ENCODE results near the gene CASP5. TPM values are rescaled to one million over a fixed set of nuclear protein-coding genes. Genes with fewer than 3 reads are reported as not detected.
"Not testable (repeated sequence)": the region's sequence is repeated elsewhere in the genome, so short reads cannot be mapped to it uniquely, and the experiment has no call there.

The CASP5 gene
- total RNA-seq, 1 experiment from 2014 or later: not detected

DNA sequence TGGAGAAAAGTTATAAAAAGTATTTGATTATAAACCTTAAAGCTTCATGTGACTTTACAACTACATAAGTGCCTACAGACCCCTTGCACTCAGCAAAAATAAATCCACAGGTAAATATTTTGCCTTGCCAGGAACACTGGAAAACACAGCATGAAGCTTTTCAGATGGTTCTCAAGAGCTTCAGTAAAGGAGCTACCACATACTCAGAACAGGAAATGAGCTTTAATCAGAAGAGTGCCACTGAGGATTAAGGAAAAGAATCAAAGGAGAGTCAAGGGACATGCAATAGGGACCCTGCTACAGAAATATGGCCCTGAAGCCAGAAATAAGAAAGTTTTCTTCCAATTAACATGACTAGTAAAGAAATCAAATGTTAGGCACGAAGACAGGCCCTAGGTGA lies 10.8 kb upstream of the CASP5 start:
- no peak for DNase-seq (ENCODE audit: low spot score)

DNA sequence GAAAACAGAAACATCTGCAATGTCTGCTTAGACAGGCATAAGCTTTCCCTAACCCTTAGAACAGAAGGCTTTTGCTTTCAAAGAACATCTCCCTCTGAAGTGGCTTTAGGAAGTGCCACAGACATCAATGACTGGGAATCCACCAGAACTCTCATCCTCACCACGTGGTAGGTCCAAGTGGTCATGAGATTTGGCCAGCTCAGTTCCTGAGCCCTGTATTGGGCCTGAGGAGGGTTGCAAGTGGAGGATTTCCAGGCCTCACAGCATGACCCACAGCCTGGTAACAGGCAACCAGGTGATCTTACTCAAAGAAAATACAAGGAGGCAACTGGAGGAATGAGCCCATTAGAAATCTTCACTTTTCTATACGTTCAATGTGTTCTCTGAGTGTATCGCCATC lies 10.4 kb upstream of the CASP5 start:
- no peak for DNase-seq (ENCODE audit: low spot score)

DNA sequence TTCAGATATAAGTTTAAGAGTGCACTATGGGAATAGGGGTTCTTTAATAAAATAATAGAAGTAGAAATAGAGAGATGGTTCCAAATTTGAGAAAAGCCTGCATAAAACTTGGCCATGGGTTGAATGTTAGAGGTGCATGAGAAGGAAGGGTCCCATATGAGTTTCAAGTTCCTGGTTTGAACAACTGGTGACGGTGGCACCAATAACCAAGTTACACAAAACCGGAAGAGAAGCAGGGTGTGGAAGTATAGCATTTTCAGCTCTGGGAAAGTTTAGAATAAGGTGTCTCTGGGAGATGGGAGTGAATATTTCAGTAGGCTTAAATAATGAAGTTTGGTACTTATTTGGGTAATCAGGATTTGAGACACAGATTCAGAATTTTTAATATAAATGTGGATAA lies 9.5 kb upstream of the CASP5 start:
- DNase-seq (ENCODE audit: low spot score): no peak

DNA sequence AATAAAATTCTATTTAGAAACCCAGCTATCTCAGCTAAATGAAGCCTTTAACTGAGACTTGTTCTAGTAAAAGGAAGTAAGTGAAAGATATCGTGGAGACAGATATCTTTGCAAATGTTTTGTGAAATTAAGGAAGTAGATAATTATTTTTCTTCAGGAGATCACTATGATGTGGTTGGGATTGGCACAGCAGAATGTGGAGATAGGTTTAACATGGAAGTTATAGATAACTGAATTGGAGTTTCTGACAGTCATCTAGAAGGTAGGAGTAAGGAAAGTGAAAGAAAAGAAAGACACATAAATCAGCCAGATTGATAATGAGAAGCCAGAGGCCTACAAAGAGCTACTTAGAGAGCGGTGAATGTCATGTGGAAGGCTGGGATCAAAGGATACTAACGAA lies 4.7 kb upstream of the CASP5 start:
- DNase-seq (ENCODE audit: low spot score): no peak

DNA sequence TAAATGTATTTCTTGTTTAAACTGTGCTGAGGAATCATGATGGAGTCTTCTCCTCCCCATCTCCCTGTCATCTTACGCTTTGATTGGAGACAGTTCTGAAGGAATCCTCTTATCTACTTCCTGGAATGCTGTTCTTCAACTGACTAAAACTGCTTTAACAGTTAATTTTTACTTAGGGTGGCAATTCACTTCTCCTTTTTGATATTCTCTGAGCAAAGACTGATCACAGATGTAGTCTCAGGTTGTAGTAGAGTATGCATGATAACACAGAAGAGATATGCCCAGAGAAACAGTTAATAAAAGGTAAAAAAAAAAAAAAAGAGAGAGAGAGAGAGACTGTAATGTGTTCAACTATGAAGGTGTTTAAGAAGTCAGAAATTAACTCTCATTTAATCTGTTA lies 1.4 kb upstream of the CASP5 start:
- no peak for DNase-seq (ENCODE audit: low spot score)

DNA sequence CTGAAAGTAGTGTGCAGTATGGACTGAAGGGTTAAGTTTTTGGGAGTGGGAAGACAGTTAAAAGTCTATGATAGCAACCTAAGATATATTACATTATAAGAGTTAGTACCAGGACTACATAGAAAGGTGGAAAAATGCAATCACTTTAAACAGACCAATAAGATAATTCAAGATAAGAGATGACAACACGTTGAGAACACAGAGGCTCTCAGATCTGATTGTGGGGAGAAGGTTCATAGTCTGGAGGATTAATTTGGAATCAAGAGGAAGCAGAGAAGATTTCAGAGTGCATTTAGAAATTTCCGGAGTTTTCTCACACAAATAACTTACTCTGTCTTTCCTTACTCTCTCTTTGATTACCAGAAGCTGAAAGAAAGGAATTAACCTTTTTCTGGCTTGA lies 441 bp downstream of the CASP5 start:
- no peak for DNase-seq (ENCODE audit: low spot score)

DNA sequence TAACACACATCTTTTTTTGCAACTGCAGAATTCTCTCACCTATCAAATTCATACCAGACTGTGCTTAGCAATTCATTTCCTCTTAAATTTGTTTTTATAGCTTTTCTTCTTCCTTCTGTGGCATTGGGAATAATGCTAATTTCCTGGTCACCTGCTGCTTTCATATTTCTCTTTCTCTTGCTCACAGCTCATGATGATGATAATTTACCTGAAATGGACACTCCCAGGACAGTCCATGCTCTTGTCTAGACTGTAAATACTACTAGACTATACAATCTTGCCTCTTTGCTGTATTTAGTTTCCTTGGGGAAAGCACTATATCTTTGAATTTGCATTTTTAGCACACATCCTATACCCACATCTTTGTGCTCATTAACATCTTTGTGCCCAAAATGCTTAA lies 15.5 kb downstream of the CASP5 start:
- DNase-seq (ENCODE audit: low spot score): no peak

DNA sequence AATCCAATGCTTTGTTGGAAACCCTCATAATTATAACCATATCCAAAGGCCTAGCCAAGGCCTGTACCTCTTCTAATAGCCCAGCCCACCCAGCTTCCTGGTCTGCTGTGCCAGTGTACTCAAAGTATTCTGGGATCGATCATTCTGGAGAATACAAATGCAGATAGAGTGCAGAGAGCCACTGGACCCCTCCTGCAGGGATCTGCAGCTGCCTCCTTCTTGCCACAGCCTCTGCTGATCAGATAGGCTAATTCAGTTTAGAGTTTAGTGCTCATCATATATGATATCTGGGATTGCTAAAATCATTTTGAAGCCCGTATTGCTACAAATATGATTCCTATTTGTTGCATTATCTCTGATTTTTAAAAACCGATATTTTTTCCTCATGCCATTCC lies 17.5 kb downstream of the CASP5 start:
- no peak for DNase-seq (ENCODE audit: low spot score)

DNA sequence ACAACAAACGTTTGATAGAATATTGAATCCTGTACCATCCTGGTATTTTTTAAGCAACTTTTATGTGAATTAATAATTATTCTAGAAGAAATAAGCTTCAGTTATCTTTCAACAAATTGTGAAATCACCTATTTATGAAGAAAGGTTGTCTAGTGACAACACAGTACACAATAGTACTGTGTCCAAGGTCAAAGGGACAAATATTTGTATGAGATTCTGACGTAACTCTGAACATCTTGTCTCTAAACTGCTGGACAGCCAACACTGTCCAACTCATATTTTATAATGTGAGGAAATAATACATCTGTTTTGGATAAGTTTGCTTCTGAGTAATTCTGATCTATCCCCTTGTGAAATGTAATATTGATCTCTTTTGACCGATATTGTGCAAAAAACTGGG lies 18.9 kb downstream of the CASP5 start:
- DNase-seq (ENCODE audit: low spot score): no peak

DNA sequence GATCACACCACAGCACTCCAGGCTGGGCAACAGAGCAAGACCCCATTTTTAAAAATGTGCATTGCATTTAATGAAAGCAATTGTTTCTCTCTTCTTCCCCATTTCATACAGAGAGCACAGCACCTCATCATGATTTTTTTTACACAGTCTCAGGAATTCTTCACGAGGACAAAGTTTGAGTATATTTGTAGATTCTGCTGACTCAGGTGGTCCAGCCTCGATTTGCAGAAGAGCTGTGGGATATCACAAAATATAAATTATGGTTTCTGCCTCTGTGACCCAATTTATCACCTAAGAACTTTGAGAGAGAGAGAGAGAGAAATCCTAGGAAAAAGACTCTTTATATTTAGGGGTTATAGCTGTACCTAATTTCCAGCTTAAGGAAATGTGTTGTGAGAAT lies 19.8 kb downstream of the CASP5 start:
- DNase-seq (ENCODE audit: low spot score): no peak

DNA sequence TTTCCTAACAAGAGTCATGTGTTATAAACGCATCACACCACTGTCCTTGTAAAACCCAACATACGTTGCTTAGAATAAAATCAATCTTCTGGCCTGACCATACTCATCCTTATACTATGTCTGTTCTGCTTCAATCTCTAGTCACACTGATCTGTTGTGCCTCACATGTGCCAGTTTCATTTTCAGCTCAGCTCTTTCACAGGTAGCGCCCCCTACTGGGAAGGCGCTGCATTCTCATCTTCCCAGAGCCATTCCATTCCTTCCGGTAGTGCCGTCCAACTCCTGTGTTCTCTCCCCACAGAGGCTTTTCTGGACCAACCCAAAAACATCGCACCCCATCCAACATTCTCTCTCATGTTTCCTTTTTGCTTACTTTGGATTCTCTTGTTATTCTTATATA lies 22.2 kb downstream of the CASP5 start:
- DNase-seq (ENCODE audit: low spot score): peak; percentile 6

DNA sequence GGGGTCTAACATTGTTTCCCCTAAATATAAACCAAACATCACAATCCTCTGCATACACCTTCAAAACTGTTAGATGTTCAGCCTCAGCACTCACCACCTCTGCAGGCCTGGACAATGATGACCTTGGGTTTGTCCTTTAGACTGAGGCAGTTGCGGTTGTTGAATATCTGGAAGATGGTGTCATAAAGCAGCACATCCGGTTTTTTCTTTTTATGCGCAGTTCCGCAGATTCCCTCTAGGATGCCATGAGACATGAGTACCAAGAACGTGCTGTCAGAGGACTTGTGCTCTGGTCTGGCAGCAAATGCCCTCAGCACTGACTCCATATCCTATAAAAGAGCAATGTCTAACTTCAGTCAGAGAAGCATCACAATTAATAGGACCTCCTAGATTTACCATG lies 22.8 kb downstream of the CASP5 start:
- peak; percentile 53 for DNase-seq (ENCODE audit: low spot score)

DNA sequence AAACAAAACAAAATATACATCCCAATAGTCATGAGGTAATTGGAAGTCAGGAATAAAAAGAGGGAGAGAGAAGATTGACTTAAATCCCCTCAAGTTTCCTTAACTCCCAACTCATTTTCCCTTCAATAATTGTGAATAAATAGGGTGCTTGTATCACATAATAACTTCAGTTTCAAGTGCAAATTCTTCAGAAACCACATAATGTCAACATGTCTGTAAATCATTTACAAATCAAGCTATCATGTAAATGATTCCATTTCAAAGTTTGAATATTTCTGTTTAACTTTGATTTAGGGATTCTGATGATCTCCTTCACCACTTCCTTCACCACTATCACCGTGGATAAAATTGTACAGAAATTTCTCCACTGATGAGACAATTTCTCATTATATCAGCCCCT lies 23.2 kb downstream of the CASP5 start:
- DNase-seq (ENCODE audit: low spot score): no peak

DNA sequence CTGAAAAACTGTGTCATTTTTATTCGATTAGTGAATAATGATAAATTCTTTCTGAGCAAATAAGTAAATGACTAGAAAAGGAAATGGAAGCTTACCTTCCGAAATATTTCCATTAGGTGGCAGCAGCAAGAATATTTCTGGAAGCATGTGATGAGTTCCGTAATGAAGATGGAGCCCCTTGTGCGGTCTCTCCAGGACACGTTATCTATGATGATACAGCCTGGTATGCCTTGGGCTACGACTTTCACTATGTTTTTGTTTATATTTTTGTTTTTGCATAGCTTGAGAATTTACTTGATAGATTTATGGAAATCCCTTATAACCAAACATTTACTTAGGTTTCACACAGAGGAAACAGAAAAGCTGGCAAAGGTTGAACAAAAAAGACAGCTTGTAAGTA lies 25.7 kb downstream of the CASP5 start:
- peak; percentile 57 for DNase-seq (ENCODE audit: low spot score)

DNA sequence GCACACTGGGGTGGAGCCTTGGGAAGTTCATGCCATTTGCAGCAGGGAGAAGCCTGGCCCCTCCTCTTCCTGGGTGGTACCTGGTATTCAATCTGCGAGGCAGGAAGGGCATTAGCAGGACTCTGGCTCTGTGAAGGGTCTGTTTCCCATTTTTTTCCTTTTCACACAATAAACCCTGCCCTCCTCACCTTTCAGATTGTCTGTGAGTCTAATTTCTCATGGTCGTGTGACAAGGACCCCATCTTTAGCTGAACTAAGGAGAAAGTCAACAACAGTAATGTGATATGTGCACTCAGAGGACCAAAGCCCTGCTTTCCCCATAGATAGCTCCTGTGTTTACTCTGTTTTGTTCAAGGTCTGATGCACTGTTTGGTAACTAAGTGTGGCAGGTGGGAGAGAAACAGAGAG lies 28.0 kb downstream of the CASP5 start:
- DNase-seq (ENCODE audit: low spot score): no peak

DNA sequence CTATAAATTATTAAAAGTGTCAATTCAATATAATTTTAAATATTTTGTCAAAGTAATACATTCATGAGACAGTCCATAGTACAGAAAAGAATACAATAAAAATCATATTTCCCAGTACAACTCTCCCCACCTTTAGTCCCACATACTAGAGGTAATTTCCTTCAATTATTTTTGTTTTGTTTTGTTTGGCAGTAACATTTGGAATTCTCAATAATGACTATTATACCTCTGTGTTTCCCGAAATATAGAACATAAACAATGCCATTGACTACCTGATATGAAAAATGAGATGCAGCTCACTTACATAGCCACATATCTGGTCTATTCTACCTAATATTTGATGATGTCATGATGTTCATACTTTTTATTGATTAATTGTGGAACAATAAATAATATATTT lies 30.2 kb downstream of the CASP5 start:
- no peak for DNase-seq (ENCODE audit: low spot score)

DNA sequence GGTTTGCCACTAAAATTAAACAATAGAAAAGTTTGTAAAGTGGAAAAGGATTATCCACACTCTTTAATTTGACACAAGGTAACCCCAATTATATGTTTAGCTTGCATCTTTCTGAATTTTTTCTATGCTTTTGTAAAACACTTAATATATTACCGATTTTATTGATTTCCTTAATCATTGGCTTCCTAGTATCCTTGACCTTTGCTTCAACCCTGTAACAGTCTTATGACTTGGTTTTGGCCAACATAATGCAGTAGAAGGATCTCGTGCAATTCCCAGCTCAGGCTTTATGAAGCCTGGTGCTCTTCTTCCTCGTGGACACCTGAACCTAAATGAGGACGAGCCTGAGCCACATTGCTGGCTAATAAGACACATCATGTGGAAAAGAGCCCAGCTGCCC lies 31.0 kb downstream of the CASP5 start:
- DNase-seq (ENCODE audit: low spot score): no peak

DNA sequence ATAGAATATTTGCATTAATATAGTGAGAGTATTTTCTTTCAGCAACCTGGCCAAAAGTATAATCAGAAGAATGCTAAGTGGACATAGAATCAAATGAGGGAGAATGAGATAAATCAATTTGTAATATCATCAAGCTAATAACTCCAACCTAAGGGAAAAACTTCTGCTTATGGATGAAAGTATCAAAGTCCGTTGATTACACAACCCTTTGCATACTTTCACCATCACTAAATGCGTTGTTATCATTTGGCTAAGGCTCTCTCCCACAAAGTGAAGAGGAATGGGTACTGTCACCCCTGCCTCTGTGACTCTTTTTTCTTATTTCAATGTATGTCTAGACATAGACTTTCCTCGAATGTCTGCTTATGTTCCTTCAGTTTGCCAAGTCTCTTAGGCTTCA lies 38.2 kb downstream of the CASP5 start:
- DNase-seq (ENCODE audit: low spot score): no peak

DNA sequence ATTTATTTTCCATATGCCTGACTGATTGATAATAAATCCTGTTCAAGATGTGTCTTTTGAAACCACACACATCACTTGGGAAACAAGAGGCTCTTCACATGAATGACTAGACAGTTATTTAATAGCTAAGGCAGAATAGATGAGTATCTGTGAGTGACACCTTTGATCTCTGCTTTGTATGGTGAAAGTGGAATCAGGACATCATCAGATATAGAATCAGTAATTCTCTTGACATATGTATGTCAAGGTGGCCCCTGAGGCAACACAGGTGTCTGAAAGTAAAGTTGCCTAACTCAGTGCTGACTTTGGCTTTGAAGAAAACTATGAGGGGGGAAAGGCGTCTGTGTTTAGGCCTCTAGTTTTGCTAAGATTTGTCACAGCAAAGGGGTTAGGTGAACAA lies 43.1 kb downstream of the CASP5 start:
- no peak for DNase-seq (ENCODE audit: low spot score)

DNA sequence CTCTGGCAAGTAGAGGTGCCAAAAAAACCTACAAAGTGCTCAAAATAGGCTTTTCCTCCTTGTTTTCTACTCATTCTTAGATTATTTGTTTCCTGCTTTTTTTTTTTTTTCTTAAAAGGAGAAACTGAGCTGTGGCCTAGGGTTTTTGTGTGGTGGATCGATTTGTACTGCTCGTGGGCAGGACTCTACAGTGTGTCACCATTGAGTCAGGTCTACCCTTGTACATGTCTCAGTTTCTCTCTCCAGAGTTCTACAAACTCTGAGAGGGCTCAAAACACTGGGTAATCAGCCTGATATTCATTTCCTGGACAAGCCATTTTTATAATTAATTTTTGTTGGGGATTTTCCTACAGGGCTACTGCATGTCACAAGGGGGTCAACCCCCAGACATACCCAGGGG lies 49.4 kb downstream of the CASP5 start:
- DNase-seq (ENCODE audit: low spot score): no peak

DNA sequence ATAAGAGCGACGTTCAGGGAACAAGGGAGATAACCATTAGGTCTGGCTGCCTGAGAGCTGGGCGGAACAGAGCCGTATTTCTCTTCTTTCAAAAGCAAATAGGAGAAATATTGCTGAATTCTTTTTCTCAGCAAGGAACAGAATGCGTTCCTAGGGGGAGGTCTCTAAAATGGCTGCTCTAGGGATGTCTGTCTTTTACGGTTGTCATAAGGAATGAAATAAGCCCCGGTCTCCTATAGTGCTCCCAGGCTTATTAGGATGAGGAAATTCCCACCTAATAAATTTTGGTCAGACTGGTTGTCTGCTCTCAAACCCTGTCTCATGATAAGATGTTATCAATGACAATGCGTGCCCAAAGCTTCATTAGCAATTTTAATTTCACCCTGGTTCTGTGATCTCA lies 50.0 kb downstream of the CASP5 start:
- not testable (repeated sequence) for DNase-seq (ENCODE audit: low spot score)

DNA sequence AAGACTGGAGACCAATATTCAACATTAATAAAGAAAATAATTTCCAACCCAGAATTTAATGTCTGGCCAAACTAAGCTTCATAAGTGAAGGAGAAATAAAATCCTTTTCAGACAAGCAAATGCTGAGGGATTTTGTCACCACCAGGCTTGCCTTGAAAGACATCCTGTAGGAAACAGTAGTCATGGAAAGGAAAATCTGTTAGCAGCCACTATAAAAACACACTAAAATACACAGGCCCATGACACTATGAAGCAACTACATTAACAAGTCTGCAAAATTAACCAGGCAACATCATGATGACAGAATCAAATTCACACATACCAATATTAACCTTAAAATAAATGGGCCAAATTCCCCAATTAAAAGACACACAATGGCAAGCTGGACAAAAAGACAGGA lies 52.2 kb downstream of the CASP5 start:
- no peak for DNase-seq (ENCODE audit: low spot score)

DNA sequence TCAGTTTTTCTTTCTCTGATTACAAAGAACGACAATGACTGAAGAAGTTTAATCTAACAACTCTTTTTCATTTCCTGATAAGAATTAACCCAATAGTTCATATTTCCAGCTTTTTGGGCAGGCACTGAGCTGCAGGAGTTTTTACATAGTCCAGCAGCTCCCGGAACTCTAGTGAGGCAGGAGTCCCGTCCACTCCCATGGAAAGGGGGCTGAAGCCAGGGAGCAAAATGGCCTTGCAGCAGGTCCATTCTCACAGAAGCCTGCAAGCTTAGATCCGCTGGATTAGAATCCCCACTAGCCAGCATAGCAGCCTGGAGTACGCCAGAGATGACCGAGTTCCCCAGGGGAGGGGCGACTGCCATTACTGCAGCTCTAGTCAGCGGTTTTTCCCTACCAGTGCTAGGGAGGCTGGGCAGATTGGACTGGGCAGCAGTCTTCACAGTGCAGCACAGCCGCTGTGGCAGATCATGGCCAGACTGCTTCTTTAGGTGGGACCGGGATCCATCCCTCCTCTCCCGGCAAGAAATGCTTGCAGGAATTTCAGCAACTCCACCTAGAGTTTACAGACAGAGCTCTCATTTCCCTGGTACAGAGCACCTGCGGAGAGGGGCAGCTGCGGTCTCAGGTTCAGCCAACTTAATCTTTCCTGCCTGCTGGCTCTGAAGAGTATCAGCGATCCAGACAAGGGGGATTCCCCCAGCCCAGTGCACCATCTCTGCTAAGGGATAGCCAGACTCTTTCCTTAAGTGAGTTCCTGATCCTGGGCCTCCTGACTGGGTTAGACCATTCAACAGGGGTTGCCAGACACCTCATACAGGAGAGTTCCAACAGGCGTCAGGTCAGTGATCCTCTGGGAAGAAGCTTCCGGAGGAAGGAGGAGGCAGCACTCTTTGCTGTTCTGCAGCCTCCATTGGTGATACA lies 53.9 kb downstream of the CASP5 start:
- DNase-seq (ENCODE audit: low spot score): no peak

DNA sequence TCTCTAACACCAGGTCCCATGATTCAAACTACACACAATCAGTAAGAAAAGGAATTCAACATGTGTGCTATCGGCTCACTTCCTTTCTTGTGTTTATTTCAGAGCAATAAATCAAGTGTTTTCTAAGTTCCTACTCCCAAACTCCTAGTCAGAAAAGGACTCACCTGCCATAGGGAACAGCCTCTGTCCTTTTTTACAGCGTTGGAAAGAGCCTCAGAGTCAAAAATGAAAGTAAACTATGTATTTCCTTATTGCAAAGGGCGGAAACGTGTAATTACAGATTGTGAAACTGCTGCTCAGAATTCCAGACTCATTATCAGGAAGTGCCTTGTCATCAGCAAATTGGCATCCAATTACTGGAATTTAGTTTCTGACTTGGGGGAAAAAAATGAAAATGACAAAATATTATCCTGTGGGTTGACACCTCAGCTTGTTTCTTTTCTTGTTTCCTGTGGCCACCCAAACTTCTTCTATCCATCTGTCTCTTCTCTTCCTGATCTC lies 54.6 kb downstream of the CASP5 start, which contains the start of gene CASP4:
Gene CASP4, minus strand, starts transcription at position 220 of the 501 bp plus-strand sequence. Its CDS starts 49 bp downstream, at position 171.
- DNase-seq (ENCODE audit: low spot score): peak; percentile 85
